Activated CD4-positive, CD25-positive, alpha-beta regulatory T cell (primary cell): ENCODE results near the gene TMEM123.
"Not testable (repeated sequence)": the region's sequence is repeated elsewhere in the genome, so short reads cannot be mapped to it uniquely, and the experiment has no call there.

Experiments used
- DNase-seq, 4 experiments: peaks; one replicate each; lab custom pipeline; 2025; lab: John Stamatoyannopoulos, UW

The TMEM123 gene

GRCh38 chr11:102391549-102392237 lies 60.9 kb downstream of the TMEM123 start:
- DNase-seq, result no peak

GRCh38 chr11:102390667-102391465 lies 61.7 kb downstream of the TMEM123 start:
- DNase-seq, result peak in 3 of 4 experiments; percentile 13 to 17 (median 14)

DNA sequence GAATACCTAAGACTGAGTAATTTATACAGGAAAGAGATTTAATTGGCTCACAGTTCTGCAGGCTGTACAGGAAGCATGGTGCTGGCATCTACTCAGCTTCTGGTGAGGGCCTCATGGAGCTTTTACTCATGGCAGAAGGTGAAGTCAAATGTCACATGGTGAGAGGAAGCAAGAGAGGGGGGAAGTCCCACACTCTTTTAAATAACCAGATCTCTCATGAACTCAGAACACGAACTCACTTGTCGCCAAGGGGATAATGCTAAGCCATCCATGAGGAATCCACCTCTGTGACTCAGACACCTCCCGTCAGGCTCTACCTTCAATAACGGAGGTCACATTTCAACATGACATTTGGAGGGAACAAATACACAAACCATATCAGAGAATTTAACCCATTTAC lies 63.3 kb downstream of the TMEM123 start:
- DNase-seq, result no peak

GRCh38 chr11:102387043-102387781 lies 65.4 kb downstream of the TMEM123 start:
- DNase-seq, result no peak

DNA sequence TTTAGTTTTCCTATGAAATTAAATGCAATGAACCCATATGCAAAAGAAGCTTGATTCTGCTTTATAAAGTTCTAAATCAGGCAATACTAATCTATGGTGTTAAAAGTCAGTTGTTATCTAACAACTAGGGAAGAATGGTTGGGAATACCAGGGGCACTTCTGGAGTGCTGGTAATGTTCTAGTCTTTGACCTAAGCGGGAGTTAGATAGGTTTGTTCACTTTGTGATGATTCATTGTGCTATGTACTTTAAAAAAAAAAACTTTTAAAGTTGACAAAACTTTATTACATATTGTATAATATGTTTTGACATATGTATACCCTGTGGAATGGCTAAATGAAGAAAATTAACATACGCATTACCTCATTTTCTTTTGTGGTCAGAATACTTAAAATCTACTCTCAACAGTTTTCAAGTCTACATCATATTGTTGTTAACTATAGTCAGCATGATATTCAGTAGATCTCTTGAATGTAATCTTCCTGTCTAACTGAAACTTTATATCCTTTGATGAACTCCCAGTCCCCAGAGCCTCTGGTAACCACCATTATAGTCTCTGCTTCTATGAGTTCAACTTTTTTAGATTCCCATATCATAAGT lies 66.3 kb downstream of the TMEM123 start:
- no peak for DNase-seq

- DNase-seq, result no peak
Measured at GRCh38 chr11:102385085-102386007, 67.2 kb downstream of the TMEM123 start.

- DNase-seq, result no peak
Measured at GRCh38 chr11:102384419-102385079, 68.0 kb downstream of the TMEM123 start.

DNA sequence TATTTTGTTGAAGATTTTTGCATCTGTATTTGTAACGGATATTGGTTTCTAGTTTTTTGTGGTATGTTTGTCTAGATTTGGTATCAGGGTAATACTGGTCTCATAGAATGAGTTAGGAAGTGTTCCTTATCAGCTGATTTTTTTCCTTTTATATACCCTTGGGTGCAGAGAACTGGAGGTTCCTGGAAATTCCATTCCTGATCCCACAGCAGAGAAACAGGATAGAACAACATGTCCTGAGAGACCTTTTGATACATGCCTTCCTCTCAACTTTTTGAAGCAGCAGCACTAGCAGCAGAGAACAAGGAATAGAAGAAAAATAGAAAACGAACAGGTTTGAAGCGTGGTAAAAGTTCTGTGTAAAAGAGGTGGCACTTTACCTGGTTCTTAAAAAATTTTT lies 68.7 kb downstream of the TMEM123 start:
- DNase-seq, result no peak

DNA sequence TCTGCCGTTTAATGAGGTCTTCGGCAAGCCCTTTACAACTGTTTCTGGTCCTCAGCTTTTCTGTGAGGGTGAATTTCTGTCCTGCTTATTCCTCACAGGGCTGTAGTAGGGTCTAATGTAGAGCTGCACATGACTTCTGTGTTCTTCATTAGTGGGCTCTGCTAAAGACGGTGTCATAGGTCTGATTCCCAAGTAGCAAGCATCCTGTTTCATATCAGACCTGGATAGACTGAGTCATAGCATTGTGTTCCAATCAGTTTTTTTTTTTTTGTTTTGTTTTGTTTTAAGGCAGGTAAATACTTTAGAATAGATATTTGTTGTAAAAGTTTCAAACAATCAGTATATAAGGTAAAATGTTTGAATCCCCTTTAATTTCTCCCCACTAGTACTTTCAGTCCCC lies 70.2 kb downstream of the TMEM123 start:
- no peak for DNase-seq

- DNase-seq, result no peak
Measured at GRCh38 chr11:102378818-102379217, 73.7 kb downstream of the TMEM123 start.

GRCh38 chr11:102377891-102378290 lies 74.7 kb downstream of the TMEM123 start:
- no peak for DNase-seq

GRCh38 chr11:102375720-102376399 lies 76.7 kb downstream of the TMEM123 start:
- no peak for DNase-seq

DNA sequence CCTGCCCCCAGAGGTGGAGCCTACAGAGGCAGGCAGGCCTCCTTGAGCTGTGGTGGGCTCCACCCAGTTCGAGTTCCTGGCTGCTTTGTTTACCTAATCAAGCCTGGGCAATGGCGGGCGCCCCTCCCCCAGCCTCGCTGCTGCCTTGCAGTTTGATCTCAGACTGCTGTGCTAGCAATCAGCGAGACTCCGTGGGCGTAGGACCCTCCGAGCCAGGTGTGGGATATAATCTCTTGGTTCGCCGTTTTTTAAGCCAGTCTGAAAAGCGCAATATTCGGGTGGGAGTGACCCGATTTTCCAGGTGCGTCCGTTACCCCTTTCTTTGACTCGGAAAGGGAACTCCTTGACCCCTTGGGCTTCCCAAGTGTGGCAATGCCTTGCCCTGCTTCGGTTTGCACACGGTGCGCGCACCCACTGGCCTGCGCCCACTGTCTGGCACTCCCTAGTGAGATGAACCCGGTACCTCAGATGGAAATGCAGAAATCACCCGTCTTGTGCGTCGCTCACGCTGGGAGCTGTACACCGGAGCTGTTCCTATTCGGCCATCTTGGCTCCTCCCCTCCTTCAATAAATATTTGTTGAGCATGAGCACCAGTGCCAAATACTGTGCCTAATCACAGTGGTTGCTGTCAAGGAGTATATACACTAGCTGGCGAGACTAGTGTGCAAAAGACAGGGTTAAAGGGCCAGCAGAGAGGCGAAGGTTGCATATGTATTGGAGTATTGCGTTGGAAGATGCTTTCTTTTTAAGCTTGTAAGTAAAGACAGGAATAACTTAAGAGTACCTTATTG lies 77.7 kb downstream of the TMEM123 start:
- not testable (repeated sequence) for DNase-seq

DNA sequence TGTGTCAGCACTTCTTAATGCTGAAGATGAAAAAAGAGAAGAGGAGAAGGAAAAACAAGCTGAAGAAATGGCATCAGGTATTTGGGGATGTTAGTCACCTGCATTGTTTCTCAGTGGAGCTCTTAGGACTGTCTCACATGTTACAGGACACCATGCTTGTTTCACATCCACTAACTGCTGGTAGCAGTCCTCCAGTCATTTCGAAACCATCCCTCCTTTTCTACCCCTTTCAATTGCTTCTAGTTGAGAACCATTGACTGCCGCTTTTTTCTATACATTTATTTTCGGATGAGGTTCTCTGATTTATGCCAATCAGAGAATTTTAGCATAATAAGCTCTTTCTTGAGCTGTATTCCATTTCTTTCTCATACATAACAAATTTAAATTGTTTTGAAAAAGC lies 84.1 kb downstream of the TMEM123 start:
- no peak for DNase-seq

DNA sequence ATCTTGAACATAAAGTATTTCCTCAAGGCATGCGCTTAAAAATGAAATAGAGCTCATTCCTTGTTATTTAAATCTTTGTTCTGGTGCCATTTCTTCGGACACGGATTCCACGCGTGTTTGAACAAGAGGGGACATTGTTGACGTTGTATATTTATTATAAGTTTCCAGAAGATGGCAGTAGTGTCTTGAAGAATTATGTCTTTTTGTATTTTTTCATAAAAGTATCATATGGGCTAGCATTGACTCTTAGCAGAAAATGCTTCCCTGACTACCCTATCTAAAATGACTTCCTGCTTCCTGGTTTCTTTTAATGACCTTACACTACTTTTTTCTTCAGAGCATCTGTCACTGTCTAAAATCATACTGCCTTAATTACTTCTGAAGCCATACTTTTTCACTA lies 85.2 kb downstream of the TMEM123 start:
- no peak for DNase-seq

DNA sequence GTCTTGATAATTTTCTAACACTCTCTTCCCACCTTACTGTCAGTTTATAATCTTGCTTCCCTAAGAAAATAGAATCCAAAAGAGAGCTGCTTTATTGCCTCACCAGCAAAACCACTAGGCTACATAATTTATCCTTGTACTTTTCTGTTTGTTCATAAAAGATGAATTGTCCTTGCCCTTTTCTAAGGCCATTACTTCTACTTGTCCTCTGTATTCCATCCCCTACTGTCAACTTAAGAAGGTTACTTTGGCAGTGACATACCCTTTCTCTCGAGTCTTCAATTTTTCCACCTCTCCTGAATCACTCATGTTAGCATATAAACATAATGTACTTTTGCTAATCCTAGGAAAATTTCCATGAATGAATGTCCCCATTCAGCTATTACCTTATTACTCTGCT lies 87.6 kb downstream of the TMEM123 start:
- DNase-seq, result no peak

GRCh38 chr11:102361086-102362031 lies 91.2 kb downstream of the TMEM123 start:
- peak in 2 of 4 experiments; percentile 12 to 15 for DNase-seq

DNA sequence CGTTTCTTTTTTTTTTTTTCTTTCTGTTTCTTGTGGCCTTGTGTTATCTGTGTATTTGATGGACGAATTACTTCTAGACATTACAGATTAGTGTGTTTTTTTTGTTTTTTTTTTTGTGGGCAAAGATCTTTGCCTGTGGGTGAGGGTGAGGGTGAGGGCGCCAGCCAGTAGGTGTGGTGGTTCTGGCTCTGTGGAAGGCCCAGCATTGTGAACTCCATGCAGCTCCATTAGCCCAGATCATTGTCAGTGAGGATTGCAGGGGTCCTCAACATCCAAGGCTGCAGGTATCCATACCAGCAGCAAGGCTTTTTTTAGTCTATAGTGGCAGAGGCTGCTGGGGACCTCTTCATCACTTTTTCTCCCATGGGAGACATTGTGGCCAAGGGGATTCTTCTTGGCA lies 91.9 kb downstream of the TMEM123 start:
- no peak for DNase-seq
